Measurements from ENCODE around the gene IRF2. TPM values are rescaled to one million over a fixed set of nuclear protein-coding genes. Genes with fewer than 3 reads are reported as not detected.
A peak's percentile ranks its signal among the peaks of the same experiment; 100 is the strongest.

The IRF2 gene
- total RNA-seq, 2 donors from 2014 or later: 17.3 to 24.6 TPM

- Mint-ChIP-seq H3K27ac (no peak overlapping the region), H3K36me3 (ENCODE audit: low read depth) (no peaks in the 10 kb centered on the region), H3K4me1 (peaks cover 5% of the 10 kb centered on the region), H3K9me3 (peaks cover 5% of the 10 kb centered on the region), H3K27me3 (ENCODE audit: insufficient read depth) (no peaks in the 10 kb centered on the region), H3K4me3 (no peak overlapping the region)
- no peak for TF ChIP-seq CTCF (conservative IDR thresholded peaks at IDR 0.05)
- H3K4me3 ChIP-seq (ENCODE audit: low read length): no peak overlapping the region
- no peak overlapping the region for H3K9ac ChIP-seq (ENCODE audit: extremely low read depth, low read length, poor library complexity, severe bottlenecking)
- no peak overlapping the region for H3K27ac ChIP-seq (ENCODE audit: low read depth, low read length)
- WGBS, 2 experiments (ENCODE audit: insufficient coverage in 1 of 2, insufficient read length in 1 of 2): 91 to 98% methylated on average over 5 of the region's 5 CpGs
- DNase-seq: no peak
- no peaks in the 10 kb centered on the region for H3K27me3 ChIP-seq (ENCODE audit: control insufficient read depth, insufficient read depth, low read length, poor library complexity, severe bottlenecking)
- H3K4me1 ChIP-seq (ENCODE audit: control insufficient read depth, insufficient read depth, low read length): no peaks in the 10 kb centered on the region
- peaks cover 6% of the 10 kb centered on the region for H3K9me3 ChIP-seq (ENCODE audit: control insufficient read depth, low read length)
- H3K36me3 ChIP-seq (ENCODE audit: control insufficient read depth, insufficient read depth, low read length): no peaks in the 10 kb centered on the region
Observed at GRCh38 chr4:184355857-184356256, 118.5 kb downstream of the IRF2 start.

- Mint-ChIP-seq H3K27me3 (ENCODE audit: insufficient read depth) (no peaks in the 10 kb centered on the region), H3K4me3 (no peak overlapping the region), H3K4me1 (peaks cover 5% of the 10 kb centered on the region), H3K9me3 (peaks cover 8% of the 10 kb centered on the region), H3K36me3 (ENCODE audit: low read depth) (no peaks in the 10 kb centered on the region), H3K27ac (no peak overlapping the region)
- Histone ChIP-seq H3K27ac (ENCODE audit: low read depth, low read length) (no peak overlapping the region), H3K27me3 (ENCODE audit: control insufficient read depth, insufficient read depth, low read length, poor library complexity, severe bottlenecking) (no peaks in the 10 kb centered on the region), H3K4me3 (ENCODE audit: low read length) (no peak overlapping the region), H3K36me3 (ENCODE audit: control insufficient read depth, insufficient read depth, low read length) (no peaks in the 10 kb centered on the region), H3K4me1 (ENCODE audit: control insufficient read depth, insufficient read depth, low read length) (no peaks in the 10 kb centered on the region), H3K9ac (ENCODE audit: extremely low read depth, low read length, poor library complexity, severe bottlenecking) (no peak overlapping the region), H3K9me3 (ENCODE audit: control insufficient read depth, low read length) (peaks cover 6% of the 10 kb centered on the region)
- peak; percentile 38 for DNase-seq
- 89 to 91% methylated on average over 1 to 2 of the region's 2 CpGs for WGBS, 2 experiments (ENCODE audit: insufficient coverage in 1 of 2, insufficient read length in 1 of 2)
- TF ChIP-seq CTCF (conservative IDR thresholded peaks at IDR 0.05): no peak
Observed at GRCh38 chr4:184355111-184355604, 119.2 kb downstream of the IRF2 start.

- Mint-ChIP-seq H3K27ac (no peak overlapping the region), H3K9me3 (peaks cover 8% of the 10 kb centered on the region), H3K4me3 (no peak overlapping the region), H3K4me1 (peaks cover 19% of the 10 kb centered on the region), H3K27me3 (ENCODE audit: insufficient read depth) (no peaks in the 10 kb centered on the region), H3K36me3 (ENCODE audit: low read depth) (no peaks in the 10 kb centered on the region)
- Histone ChIP-seq H3K9me3 (ENCODE audit: control insufficient read depth, low read length) (peaks cover 6% of the 10 kb centered on the region), H3K27ac (ENCODE audit: low read depth, low read length) (no peak overlapping the region), H3K9ac (ENCODE audit: extremely low read depth, low read length, poor library complexity, severe bottlenecking) (no peak overlapping the region), H3K36me3 (ENCODE audit: control insufficient read depth, insufficient read depth, low read length) (no peaks in the 10 kb centered on the region), H3K4me1 (ENCODE audit: control insufficient read depth, insufficient read depth, low read length) (peaks cover 4% of the 10 kb centered on the region), H3K4me3 (ENCODE audit: low read length) (no peak overlapping the region), H3K27me3 (ENCODE audit: control insufficient read depth, insufficient read depth, low read length, poor library complexity, severe bottlenecking) (no peaks in the 10 kb centered on the region)
- no peak for DNase-seq
- no peak for TF ChIP-seq CTCF (conservative IDR thresholded peaks at IDR 0.05)
- 94 to 97% methylated on average over 4 to 5 of the region's 5 CpGs for WGBS, 2 experiments (ENCODE audit: insufficient coverage in 1 of 2, insufficient read length in 1 of 2)
Observed at GRCh38 chr4:184352891-184353290, 121.5 kb downstream of the IRF2 start.

All from endodermal cell (in vitro differentiated cells).